B cell (primary cell): ENCODE measurements around the gene POLR3GL.

Experiments
- EZH2 ChIP-seq: IDR thresholded peaks from 2 replicates; pipeline ENCODE4 v1.6.1; 2012; ENCODE audit warnings: borderline replicate concordance, low read depth, mild to moderate bottlenecking, moderate library complexity, low read length; ENCODE audit not compliant: insufficient read depth, poor library complexity, severe bottlenecking
- TF ChIP-seq, protein P1 (sequence below): fragments of 200-600 bp; IDR thresholded peaks from one replicate; pipeline ENCODE4 v1.8.0; 2022; ENCODE audit warnings: antibody characterized with exemption, mild to moderate bottlenecking

DNA sequence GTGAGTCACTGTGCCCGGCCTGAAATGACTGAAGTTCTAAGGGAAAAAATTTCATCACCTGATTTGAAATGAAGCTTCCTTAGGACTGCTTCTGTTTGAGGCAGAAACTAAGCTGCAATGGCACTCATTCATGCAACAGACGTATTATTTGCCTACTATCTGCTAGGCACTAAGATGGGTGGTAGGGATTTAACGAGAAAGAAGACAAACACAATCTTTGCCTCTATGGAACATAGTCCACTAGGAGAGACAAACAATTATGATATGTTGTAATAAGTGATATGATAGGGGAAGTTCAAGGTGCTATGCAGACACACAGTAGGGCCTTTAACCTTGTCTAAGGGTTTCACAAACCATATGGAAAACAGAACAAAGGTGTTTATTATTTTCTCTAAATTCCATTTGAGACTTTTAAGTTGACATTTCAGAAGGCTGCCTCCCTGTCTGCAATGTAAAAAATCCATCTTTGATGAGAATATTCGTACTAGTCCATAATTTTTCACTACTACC lies 18.0 kb upstream of the POLR3GL start:
- TF ChIP-seq, protein P1, sequence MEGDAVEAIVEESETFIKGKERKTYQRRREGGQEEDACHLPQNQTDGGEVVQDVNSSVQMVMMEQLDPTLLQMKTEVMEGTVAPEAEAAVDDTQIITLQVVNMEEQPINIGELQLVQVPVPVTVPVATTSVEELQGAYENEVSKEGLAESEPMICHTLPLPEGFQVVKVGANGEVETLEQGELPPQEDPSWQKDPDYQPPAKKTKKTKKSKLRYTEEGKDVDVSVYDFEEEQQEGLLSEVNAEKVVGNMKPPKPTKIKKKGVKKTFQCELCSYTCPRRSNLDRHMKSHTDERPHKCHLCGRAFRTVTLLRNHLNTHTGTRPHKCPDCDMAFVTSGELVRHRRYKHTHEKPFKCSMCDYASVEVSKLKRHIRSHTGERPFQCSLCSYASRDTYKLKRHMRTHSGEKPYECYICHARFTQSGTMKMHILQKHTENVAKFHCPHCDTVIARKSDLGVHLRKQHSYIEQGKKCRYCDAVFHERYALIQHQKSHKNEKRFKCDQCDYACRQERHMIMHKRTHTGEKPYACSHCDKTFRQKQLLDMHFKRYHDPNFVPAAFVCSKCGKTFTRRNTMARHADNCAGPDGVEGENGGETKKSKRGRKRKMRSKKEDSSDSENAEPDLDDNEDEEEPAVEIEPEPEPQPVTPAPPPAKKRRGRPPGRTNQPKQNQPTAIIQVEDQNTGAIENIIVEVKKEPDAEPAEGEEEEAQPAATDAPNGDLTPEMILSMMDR = no peak
- TF ChIP-seq EZH2 = no peak
